K562 (cell line): ENCODE measurements around the gene CEP70.

Source experiments
- ARHGAP35 ChIP-seq: fragments of 450-650 bp; IDR thresholded peaks from 2 replicates; pipeline ENCODE4 v1.6.1; 2018; ENCODE audit not compliant: partially characterized antibody
- EP300 ChIP-seq: IDR thresholded peaks from 2 replicates; pipeline ENCODE4 v1.6.1; 2012; ENCODE audit warnings: low read length, improper control_type of control experiment
- FOXK2 ChIP-seq, 2 experiments: fragments of 450-650 bp; IDR thresholded peaks in 1 of 2; conservative IDR thresholded peaks in 1 of 2; 2 replicates each; pipeline ENCODE4 v1.6.1; 2016; ENCODE audit warnings: low read depth in 2 of 2, mild to moderate bottlenecking in 1 of 2
- TAF1 ChIP-seq: IDR thresholded peaks from 2 replicates; pipeline ENCODE4 v1.6.1; 2011; ENCODE audit warnings: mild to moderate bottlenecking, low read length, moderate library complexity; ENCODE audit not compliant: insufficient read depth, control insufficient read depth, severe bottlenecking; ENCODE audit errors: extremely low read depth
- ZZZ3 ChIP-seq: fragments of 450-650 bp; IDR thresholded peaks from 2 replicates; pipeline ENCODE4 v1.6.1; 2016; ENCODE audit warnings: antibody characterized with exemption, mild to moderate bottlenecking, moderate library complexity
- TF ChIP-seq, protein P1 (sequence below), 3 experiments: IDR thresholded peaks in 2 of 3; conservative IDR thresholded peaks in 1 of 3; 2 replicates each; pipeline ENCODE4 v1.5.1; 2011 to 2012; ENCODE audit warnings: low read length in 3 of 3, mild to moderate bottlenecking in 3 of 3, control low read depth in 2 of 3, improper control_type of control experiment in 1 of 3, inconsistent platforms in 1 of 3, low read depth in 1 of 3, mixed read lengths in 1 of 3, moderate library complexity in 1 of 3; ENCODE audit not compliant: insufficient read depth in 2 of 3

GRCh38 chr3:138615462-138615861 is 21.4 kb upstream of the CEP70 start:
- TF ChIP-seq TAF1 = no peak
- no peak for TF ChIP-seq FOXK2 (conservative IDR thresholded peaks at IDR 0.05 in 1 of 2, IDR thresholded peaks at IDR 0.05 in 1 of 2; ENCODE audit: low read depth in 2 of 2)
- TF ChIP-seq ARHGAP35 = no peak
- TF ChIP-seq ZZZ3 = no peak
- no peak for TF ChIP-seq EP300
- TF ChIP-seq, protein P1, sequence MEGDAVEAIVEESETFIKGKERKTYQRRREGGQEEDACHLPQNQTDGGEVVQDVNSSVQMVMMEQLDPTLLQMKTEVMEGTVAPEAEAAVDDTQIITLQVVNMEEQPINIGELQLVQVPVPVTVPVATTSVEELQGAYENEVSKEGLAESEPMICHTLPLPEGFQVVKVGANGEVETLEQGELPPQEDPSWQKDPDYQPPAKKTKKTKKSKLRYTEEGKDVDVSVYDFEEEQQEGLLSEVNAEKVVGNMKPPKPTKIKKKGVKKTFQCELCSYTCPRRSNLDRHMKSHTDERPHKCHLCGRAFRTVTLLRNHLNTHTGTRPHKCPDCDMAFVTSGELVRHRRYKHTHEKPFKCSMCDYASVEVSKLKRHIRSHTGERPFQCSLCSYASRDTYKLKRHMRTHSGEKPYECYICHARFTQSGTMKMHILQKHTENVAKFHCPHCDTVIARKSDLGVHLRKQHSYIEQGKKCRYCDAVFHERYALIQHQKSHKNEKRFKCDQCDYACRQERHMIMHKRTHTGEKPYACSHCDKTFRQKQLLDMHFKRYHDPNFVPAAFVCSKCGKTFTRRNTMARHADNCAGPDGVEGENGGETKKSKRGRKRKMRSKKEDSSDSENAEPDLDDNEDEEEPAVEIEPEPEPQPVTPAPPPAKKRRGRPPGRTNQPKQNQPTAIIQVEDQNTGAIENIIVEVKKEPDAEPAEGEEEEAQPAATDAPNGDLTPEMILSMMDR (IDR thresholded peaks at IDR 0.05 in 2 of 3, conservative IDR thresholded peaks at IDR 0.05 in 1 of 3; ENCODE audit: insufficient read depth in 2 of 3, low read depth in 1 of 3, low read length in 3 of 3) = no peak
